K562 (cell line): ENCODE data around the gene RBM12. TPM values are rescaled to one million over a fixed set of nuclear protein-coding genes. Genes with fewer than 3 reads are reported as not detected.

ENCODE experiments used
- ARID2 ChIP-seq: fragments of 450-650 bp; IDR thresholded peaks from 2 replicates; pipeline ENCODE4 v1.6.1; 2017; ENCODE audit warnings: antibody characterized with exemption, mild to moderate bottlenecking
- ATF7 ChIP-seq: fragments of 450-650 bp; IDR thresholded peaks from 2 replicates; pipeline ENCODE4 v1.7.1; 2014; ENCODE audit warnings: mild to moderate bottlenecking, moderate library complexity
- EP400 ChIP-seq: fragments of 450-650 bp; IDR thresholded peaks from 2 replicates; pipeline ENCODE4 v1.6.1; 2017; ENCODE audit warnings: antibody characterized with exemption, mild to moderate bottlenecking, moderate library complexity
- HCFC1 ChIP-seq: IDR thresholded peaks from 2 replicates; pipeline ENCODE4 v1.6.1; 2012; ENCODE audit warnings: low read depth, low read length, improper control_type of control experiment
- HDAC6 ChIP-seq: IDR thresholded peaks from 2 replicates; pipeline ENCODE4 v1.6.1; 2012; ENCODE audit warnings: low read depth, mild to moderate bottlenecking, control low read depth, inconsistent platforms, low read length, moderate library complexity
- HMBOX1 ChIP-seq: sonication (generic); IDR thresholded peaks from 2 replicates; pipeline ENCODE4 v1.6.1; 2016
- HMG20B ChIP-seq: fragments of 250-450 bp; sonication (Bioruptor Pico); IDR thresholded peaks from 2 replicates; pipeline ENCODE4 v1.5.0; 2021; ENCODE audit warnings: mild to moderate bottlenecking
- HOXB6 ChIP-seq: fragments of 250-450 bp; sonication (Bioruptor Pico); IDR thresholded peaks from 2 replicates; pipeline ENCODE4 v1.5.1; 2022; ENCODE audit warnings: mild to moderate bottlenecking, borderline replicate concordance
- JUNB ChIP-seq: fragments of 450-650 bp; formaldehyde crosslinking; conservative IDR thresholded peaks from 2 replicates; pipeline ENCODE4 v1.4.0; 2020; ENCODE audit warnings: mild to moderate bottlenecking
- KLF16 ChIP-seq: IDR thresholded peaks from 2 replicates; pipeline ENCODE4 v1.6.1; 2016; ENCODE audit warnings: antibody characterized with exemption
- PCBP1 ChIP-seq: fragments of 200-400 bp; formaldehyde crosslinking; IDR thresholded peaks from 2 replicates; pipeline ENCODE4 v1.6.1; 2018; ENCODE audit warnings: mild to moderate bottlenecking, low read depth, low read length; ENCODE audit not compliant: poor library complexity, severe bottlenecking
- SRSF3 ChIP-seq: fragments of 200-400 bp; formaldehyde crosslinking; IDR thresholded peaks from 2 replicates; pipeline ENCODE4 v1.6.1; 2016; ENCODE audit warnings: mild to moderate bottlenecking, low read length, moderate library complexity; ENCODE audit not compliant: insufficient read depth
- XRCC4 ChIP-seq: IDR thresholded peaks from one replicate; pipeline ENCODE4 v1.6.1; 2011; ENCODE audit not compliant: insufficient read depth, insufficient read length; ENCODE audit errors: extremely low read depth
- ZBED1 ChIP-seq: IDR thresholded peaks from 2 replicates; pipeline ENCODE4 v1.6.1; 2014
- ZBTB17 ChIP-seq: fragments of 450-650 bp; formaldehyde crosslinking; IDR thresholded peaks from 2 replicates; pipeline ENCODE4 v1.4.0; 2020; ENCODE audit warnings: mild to moderate bottlenecking
- ZKSCAN3 ChIP-seq: fragments of 250-450 bp; sonication (Bioruptor Pico); IDR thresholded peaks from 2 replicates; pipeline ENCODE4 v1.4.0; 2020
- ZNF212 ChIP-seq: fragments of 450-650 bp; formaldehyde crosslinking; IDR thresholded peaks from 2 replicates; pipeline ENCODE4 v1.4.0; 2020; ENCODE audit warnings: mild to moderate bottlenecking
- ZNF384 ChIP-seq: IDR thresholded peaks from 2 replicates; pipeline ENCODE4 v1.6.1; 2012; ENCODE audit warnings: low read depth, low read length, improper control_type of control experiment
- ZNF589 ChIP-seq: fragments of 200-800 bp; sonication (Bioruptor generic); IDR thresholded peaks from 2 replicates; pipeline ENCODE4 v1.6.1; 2016; ENCODE audit warnings: low read depth, missing genetic modification characterization, missing compliant biosample characterization
- ZNF75A ChIP-seq: fragments of 450-650 bp; formaldehyde crosslinking; IDR thresholded peaks from 2 replicates; pipeline ENCODE4 v1.4.0; 2020; ENCODE audit warnings: mild to moderate bottlenecking
- ZNF77 ChIP-seq: fragments of 250-450 bp; sonication (Bioruptor Pico); IDR thresholded peaks from 2 replicates; pipeline ENCODE4 v1.5.0; 2020
- ZNF79 ChIP-seq: fragments of 250-450 bp; sonication (Bioruptor Pico); IDR thresholded peaks from 2 replicates; pipeline ENCODE4 v1.4.0; 2020; ENCODE audit warnings: low read depth, mild to moderate bottlenecking, moderate library complexity
- polyA plus RNA-seq, 8 experiments: library from polyadenylated mRNA; depleted of rRNA in 4 of 8; stranded (reverse) in 5 of 8; unstranded in 3 of 8; fragments of >200 nt; fragmentation: Nextera tagmentation in 2 of 8; fragmentation: Illumina TruSeq in 1 of 8; extraction: Ambion mirVana in 2 of 8; extraction: Trizol in 1 of 8; gene quantifications; 2 replicates each; pipeline versions ENCODE4 v1.2.1 to v1.2.3, GENCODE V29; 2011 to 2014; ENCODE audit warnings: inconsistent platforms in 1 of 8, missing spikeins in 1 of 8
- total RNA-seq, 7 experiments: library from RNA; depleted of rRNA in 6 of 7; stranded (reverse); fragments of >200 nt in 6 of 7; fragmentation: Illumina TruSeq in 2 of 7; extraction: Trizol in 2 of 7; gene quantifications; 2 replicates each; pipeline versions ENCODE4 v1.2.1 to v1.2.3, GENCODE V29; 2011 to 2021; ENCODE audit warnings: low replicate concordance in 1 of 7
- TF ChIP-seq, protein P1 (sequence below): sonication (generic); formaldehyde crosslinking; IDR thresholded peaks from 2 replicates; pipeline ENCODE4 v1.8.0; 2022; ENCODE audit warnings: mild to moderate bottlenecking, missing genetic modification reagents
- TF ChIP-seq, protein P2 (sequence below): sonication (generic); formaldehyde crosslinking; IDR thresholded peaks from 2 replicates; pipeline ENCODE4 v1.8.0; 2022; ENCODE audit warnings: mild to moderate bottlenecking, missing genetic modification reagents, borderline replicate concordance
- TF ChIP-seq, protein P3 (sequence below): fragments of 450-650 bp; formaldehyde crosslinking; IDR thresholded peaks from 2 replicates; pipeline ENCODE4 v1.4.0; 2020; ENCODE audit warnings: mild to moderate bottlenecking, moderate library complexity

The RBM12 gene
- total and polyA plus RNA-seq, 9 of the 15 experiments (the other 6 are each of a cell fraction or from before 2014, with no cell fraction given): 5.0 to 162 (median 73.3) TPM

DNA sequence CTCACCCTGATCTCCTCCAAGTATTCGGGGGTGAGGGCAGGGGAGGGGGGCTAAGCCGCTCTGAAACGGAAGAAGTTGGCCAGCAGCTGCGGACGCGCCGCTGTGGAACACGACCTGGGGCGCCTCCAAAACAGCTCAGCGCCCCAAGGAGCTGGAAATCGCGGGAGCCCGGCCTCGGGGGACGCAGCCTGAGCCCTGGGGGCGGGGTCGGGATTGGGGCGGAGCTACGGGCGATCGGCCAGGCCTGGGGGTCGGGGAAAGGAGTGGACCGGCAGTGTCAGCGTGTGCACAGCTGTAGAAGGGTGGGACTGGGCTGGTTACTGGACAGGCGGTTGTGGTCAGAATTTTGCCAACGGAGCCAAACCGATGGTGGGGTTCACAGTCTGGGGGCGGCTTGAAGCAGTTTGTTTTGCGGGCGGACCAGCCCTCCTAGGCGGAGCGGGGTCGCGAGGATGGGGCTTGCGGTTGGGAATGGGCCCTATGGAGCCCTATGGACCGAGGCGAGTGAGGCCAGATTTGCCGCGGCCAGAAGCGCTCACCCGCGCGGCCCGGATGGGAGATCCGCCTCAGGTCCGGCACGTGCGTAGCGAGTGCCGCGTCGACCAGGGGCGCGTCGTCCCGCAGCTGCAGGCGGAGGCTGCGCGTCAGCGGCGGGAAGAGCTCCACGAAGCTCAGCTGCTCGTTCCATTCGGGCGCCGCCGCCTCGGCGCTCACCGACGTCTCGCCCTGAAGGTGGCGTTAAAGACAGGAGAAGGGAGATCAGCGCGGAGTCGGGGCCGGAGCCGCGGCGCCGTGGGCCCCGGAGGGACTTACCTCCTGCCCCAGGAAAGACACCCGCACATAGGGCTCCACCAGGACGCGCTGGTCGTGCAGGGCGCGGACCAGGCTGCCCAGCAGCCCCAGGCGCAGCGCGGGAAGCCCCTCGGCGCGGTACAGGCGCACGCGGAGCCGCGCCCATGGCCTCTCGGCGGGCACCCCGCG is 63.4 kb downstream of the RBM12 start (continued):
- TF ChIP-seq, protein P1, sequence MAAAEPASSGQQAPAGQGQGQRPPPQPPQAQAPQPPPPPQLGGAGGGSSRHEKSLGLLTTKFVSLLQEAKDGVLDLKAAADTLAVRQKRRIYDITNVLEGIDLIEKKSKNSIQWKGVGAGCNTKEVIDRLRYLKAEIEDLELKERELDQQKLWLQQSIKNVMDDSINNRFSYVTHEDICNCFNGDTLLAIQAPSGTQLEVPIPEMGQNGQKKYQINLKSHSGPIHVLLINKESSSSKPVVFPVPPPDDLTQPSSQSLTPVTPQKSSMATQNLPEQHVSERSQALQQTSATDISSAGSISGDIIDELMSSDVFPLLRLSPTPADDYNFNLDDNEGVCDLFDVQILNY: peak; percentile 88; the same call in 1 of the 2 replicates
- TF ChIP-seq ZKSCAN3 (CRISPR knock-in tag): no peak
- TF ChIP-seq HCFC1: no peak
- no peak for TF ChIP-seq HMG20B (CRISPR knock-in tag)
- TF ChIP-seq ARID2: no peak
- TF ChIP-seq ZBED1: no peak
- no peak for TF ChIP-seq XRCC4
- TF ChIP-seq HDAC6: no peak
- TF ChIP-seq HMBOX1: no peak
- peak; percentile 51; the same call in 1 of the 2 replicates for TF ChIP-seq EP400
- TF ChIP-seq ZNF589 (CRISPR knock-in tag): no peak
- no peak for TF ChIP-seq JUNB
- peak; percentile 28 for TF ChIP-seq PCBP1
- TF ChIP-seq ZNF75A (CRISPR knock-in tag): no peak
- TF ChIP-seq ATF7: peak; percentile 65
- TF ChIP-seq ZNF77 (CRISPR knock-in tag): no peak
- no peak for TF ChIP-seq ZNF384
- no peak for TF ChIP-seq HOXB6 (CRISPR knock-in tag)
- peak; percentile 55; the same call in 1 of the 2 replicates for TF ChIP-seq ZBTB17 (CRISPR knock-in tag)
- no peak for TF ChIP-seq ZNF79 (CRISPR knock-in tag)
- no peak for TF ChIP-seq ZNF212 (CRISPR knock-in tag)
- TF ChIP-seq, protein P2, sequence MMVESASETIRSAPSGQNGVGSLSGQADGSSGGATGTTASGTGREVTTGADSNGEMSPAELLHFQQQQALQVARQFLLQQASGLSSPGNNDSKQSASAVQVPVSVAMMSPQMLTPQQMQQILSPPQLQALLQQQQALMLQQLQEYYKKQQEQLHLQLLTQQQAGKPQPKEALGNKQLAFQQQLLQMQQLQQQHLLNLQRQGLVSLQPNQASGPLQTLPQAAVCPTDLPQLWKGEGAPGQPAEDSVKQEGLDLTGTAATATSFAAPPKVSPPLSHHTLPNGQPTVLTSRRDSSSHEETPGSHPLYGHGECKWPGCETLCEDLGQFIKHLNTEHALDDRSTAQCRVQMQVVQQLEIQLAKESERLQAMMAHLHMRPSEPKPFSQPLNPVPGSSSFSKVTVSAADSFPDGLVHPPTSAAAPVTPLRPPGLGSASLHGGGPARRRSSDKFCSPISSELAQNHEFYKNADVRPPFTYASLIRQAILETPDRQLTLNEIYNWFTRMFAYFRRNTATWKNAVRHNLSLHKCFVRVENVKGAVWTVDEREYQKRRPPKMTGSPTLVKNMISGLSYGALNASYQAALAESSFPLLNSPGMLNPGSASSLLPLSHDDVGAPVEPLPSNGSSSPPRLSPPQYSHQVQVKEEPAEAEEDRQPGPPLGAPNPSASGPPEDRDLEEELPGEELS (CRISPR knock-in tag): peak; percentile 97; the same call in 1 of the 2 replicates
- no peak for TF ChIP-seq KLF16
- no peak for TF ChIP-seq SRSF3
- TF ChIP-seq, protein P3, sequence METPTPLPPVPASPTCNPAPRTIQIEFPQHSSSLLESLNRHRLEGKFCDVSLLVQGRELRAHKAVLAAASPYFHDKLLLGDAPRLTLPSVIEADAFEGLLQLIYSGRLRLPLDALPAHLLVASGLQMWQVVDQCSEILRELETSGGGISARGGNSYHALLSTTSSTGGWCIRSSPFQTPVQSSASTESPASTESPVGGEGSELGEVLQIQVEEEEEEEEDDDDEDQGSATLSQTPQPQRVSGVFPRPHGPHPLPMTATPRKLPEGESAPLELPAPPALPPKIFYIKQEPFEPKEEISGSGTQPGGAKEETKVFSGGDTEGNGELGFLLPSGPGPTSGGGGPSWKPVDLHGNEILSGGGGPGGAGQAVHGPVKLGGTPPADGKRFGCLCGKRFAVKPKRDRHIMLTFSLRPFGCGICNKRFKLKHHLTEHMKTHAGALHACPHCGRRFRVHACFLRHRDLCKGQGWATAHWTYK (CRISPR knock-in tag): no peak
